Spleen (tissue), 11 donors: ENCODE results near the gene CPNE1. TPM values are rescaled to one million over a fixed set of nuclear protein-coding genes. Genes with fewer than 3 reads are reported as not detected.

ENCODE experiments used
- DNase-seq: peaks from one replicate; pipeline ENCODE4 v3.0.0-alpha.2; 2020
- H3K27ac ChIP-seq, 8 donors: fragments of 200-600 bp; sonication (generic) in 7 of 8; 1 replicate in 4 of 8; 2 replicates in 4 of 8; pipeline versions ENCODE4 v1.5.0 to v1.8.0; 2016 to 2021; ENCODE audit warnings: inconsistent platforms in 4 of 8, mild to moderate bottlenecking in 4 of 8, moderate library complexity in 1 of 8
- H3K27me3 ChIP-seq, 7 donors: fragments of 200-600 bp; sonication (generic) in 6 of 7; replicated peaks in 1 of 7; 1 replicate in 4 of 7; 2 replicates in 3 of 7; pipeline versions ENCODE4 v1.5.0 to v1.8.0; 2016 to 2021; ENCODE audit warnings: inconsistent platforms in 3 of 7, mild to moderate bottlenecking in 1 of 7
- H3K36me3 ChIP-seq, 6 donors: fragments of 200-600 bp; sonication (generic) in 5 of 6; 1 replicate in 4 of 6; 2 replicates in 2 of 6; pipeline versions ENCODE4 v1.5.0 to v1.8.0; 2016 to 2021; ENCODE audit warnings: inconsistent platforms in 2 of 6
- H3K4me1 ChIP-seq, 6 donors: fragments of 200-600 bp; sonication (generic) in 5 of 6; 1 replicate in 3 of 6; 2 replicates in 3 of 6; pipeline versions ENCODE4 v1.5.0 to v1.8.0; 2016 to 2021; ENCODE audit warnings: inconsistent platforms in 3 of 6
- H3K4me3 ChIP-seq, 8 donors: fragments of 200-600 bp; sonication (generic) in 7 of 8; 1 replicate in 4 of 8; 2 replicates in 4 of 8; pipeline versions ENCODE4 v1.5.0 to v1.8.0; 2016 to 2021; ENCODE audit warnings: inconsistent platforms in 4 of 8, mild to moderate bottlenecking in 4 of 8, moderate library complexity in 2 of 8
- H3K9me3 ChIP-seq, 8 donors: fragments of 200-600 bp; sonication (generic) in 7 of 8; 1 replicate in 4 of 8; 2 replicates in 4 of 8; pipeline versions ENCODE4 v1.5.0 to v1.8.0; 2016 to 2021; ENCODE audit warnings: inconsistent platforms in 4 of 8
- CTCF ChIP-seq, 11 experiments: fragments of 200-600 bp in 7 of 11; fragments of 450-650 bp in 4 of 11; sonication (generic) in 4 of 11; IDR thresholded peaks in 8 of 11; conservative IDR thresholded peaks in 3 of 11; 1 replicate in 7 of 11; 2 replicates in 4 of 11; pipeline versions ENCODE4 v1.4.0 to v1.8.0; 2016 to 2021; ENCODE audit warnings: antibody characterized with exemption in 11 of 11, inconsistent platforms in 4 of 11, mild to moderate bottlenecking in 1 of 11
- POLR2A ChIP-seq, 3 donors: fragments of 450-650 bp; IDR thresholded peaks; one replicate each; pipeline ENCODE4 v1.5.1; 2017; ENCODE audit warnings: antibody characterized with exemption in 3 of 3, mild to moderate bottlenecking in 1 of 3
- POLR2AphosphoS5 ChIP-seq, 3 donors: sonication (generic); formaldehyde crosslinking; IDR thresholded peaks; one replicate each; pipeline ENCODE4 v1.5.1; 2017; ENCODE audit warnings: antibody characterized with exemption in 3 of 3
- WGBS, 5 donors: extraction: QIAGEN DNeasy Blood & Tissue Kit in 3 of 5; methylation state at CpG; one replicate each; pipeline versions ENCODE4 v1.1.5 to v1.1.7; 2013 to 2018; 5-methylcytosine and 5-hydroxymethylcytosine counted together
- intact Hi-C: fragments of 100-400 bp; cut with DNase I; formaldehyde crosslinking; loops from one replicate; pipeline ENCODE4 v1.15.0; 2023; ENCODE audit warnings: low total_unique reads
- polyA plus RNA-seq, 3 donors: library from polyadenylated mRNA; stranded (reverse); fragments of 200-250 nt; gene quantifications; one replicate each; pipeline ENCODE4 v1.2.1, GENCODE V29; 2013
- total RNA-seq, 7 donors: library from RNA; depleted of rRNA in 3 of 7; stranded (reverse); fragments of >200 nt in 3 of 7; fragmentation: NEBNext Ultra II Directional in 4 of 7; extraction: Animal tissue kit (Norgen Biotek cat#: 25700) in 4 of 7; gene quantifications; one replicate each; pipeline versions ENCODE4 v1.1.0 to v1.2.1, GENCODE V29; 2016 to 2021
- donor health status: healthy with polysubstance abuse.
- donor health status: DM: no; HTN: no; CAD: no; lungs with moderate emphysema.
- donor health status: DM: no; HTN: no; CAD: no.
- donor health status: Bipolar disorder and iron deficiency.
- donor health status: healthy.
- donor health status: DM: no; HTN: no; CAD: no.
- donor health status: DM: yes; HTN: yes; CAD: no.

CPNE1 gene
- total and polyA plus RNA-seq, 10 donors = 93.9 to 247 (median 221) TPM

GRCh38 chr20:35627121-35627520 is 37.6 kb downstream of the CPNE1 start:
- no peak for TF ChIP-seq CTCF (IDR thresholded peaks at IDR 0.05 in 8 of 11, conservative IDR thresholded peaks at IDR 0.05 in 3 of 11)
- TF ChIP-seq POLR2AphosphoS5 (IDR thresholded peaks at IDR 0.05) = peak in 1 of 3 donors; percentile 26
- Histone ChIP-seq H3K27ac (no peak overlapping the region), H3K4me1 (peaks cover 0 to 6% (median 0%) of the 10 kb centered on the region in 6 donors), H3K4me3 (no peak overlapping the region), H3K36me3 (peaks cover 0 to 91% (median 73%) of the 10 kb centered on the region in 6 donors), H3K9me3 (no peaks in the 10 kb centered on the region), H3K27me3 (no peaks in the 10 kb centered on the region)
- DNase-seq = no peak
- intact Hi-C loops = loop anchor here (10.0 kb wide), 1 partner anchor 162 kb away; no protein-coding TSS in a partner anchor
- 94 to 98% (median 96%) methylated on average over 6 to 8 of the region's 8 CpGs for WGBS, 5 donors

GRCh38 chr20:35626386-35627001 is 38.2 kb downstream of the CPNE1 start:
- H3K27ac ChIP-seq = no peak overlapping the region
- no peaks in the 10 kb centered on the region for H3K27me3 ChIP-seq
- DNase-seq = no peak
- TF ChIP-seq POLR2A (IDR thresholded peaks at IDR 0.05) = no peak
- TF ChIP-seq CTCF (IDR thresholded peaks at IDR 0.05 in 8 of 11, conservative IDR thresholded peaks at IDR 0.05 in 3 of 11) = no peak
- TF ChIP-seq POLR2AphosphoS5 (IDR thresholded peaks at IDR 0.05) = peak; percentile 25 to 57 (median 49)
- WGBS, 5 donors = 94 to 98% (median 95%) methylated on average over 9 to 13 of the region's 13 CpGs
- H3K36me3 ChIP-seq = peaks cover 0 to 88% (median 70%) of the 10 kb centered on the region in 6 donors
- H3K9me3 ChIP-seq = no peaks in the 10 kb centered on the region
- intact Hi-C loops = loop anchor here (10.0 kb wide), 1 partner anchor 162 kb away; no protein-coding TSS in a partner anchor
- H3K4me3 ChIP-seq = no peak overlapping the region
- peaks cover 0 to 12% (median 0%) of the 10 kb centered on the region in 6 donors for H3K4me1 ChIP-seq

GRCh38 chr20:35625584-35626385 is 38.9 kb downstream of the CPNE1 start:
- H3K4me3 ChIP-seq = no peak overlapping the region
- no peaks in the 10 kb centered on the region for H3K27me3 ChIP-seq
- no peak for DNase-seq
- H3K4me1 ChIP-seq = peaks cover 0 to 19% (median 0%) of the 10 kb centered on the region in 6 donors
- no peak for TF ChIP-seq POLR2A (IDR thresholded peaks at IDR 0.05)
- no peak for TF ChIP-seq POLR2AphosphoS5 (IDR thresholded peaks at IDR 0.05)
- no peak for TF ChIP-seq CTCF (IDR thresholded peaks at IDR 0.05 in 8 of 11, conservative IDR thresholded peaks at IDR 0.05 in 3 of 11)
- WGBS, 5 donors = 95 to 97% (median 97%) methylated on average over 6 of the region's 6 CpGs
- no peaks in the 10 kb centered on the region for H3K9me3 ChIP-seq
- intact Hi-C loops = loop anchor here (10.0 kb wide), 1 partner anchor 161 kb away; no protein-coding TSS in a partner anchor
- H3K36me3 ChIP-seq = peaks cover 0 to 87% (median 63%) of the 10 kb centered on the region in 6 donors
- no peak overlapping the region for H3K27ac ChIP-seq

- Histone ChIP-seq H3K27me3 (peaks cover 0 to 20% (median 0%) of the 10 kb centered on the region in 7 donors), H3K27ac (peak overlapping the region in 5 of 8 donors; percentile 2 to 68 (median 42)), H3K4me1 (peaks cover 16 to 53% (median 38%) of the 10 kb centered on the region in 6 donors), H3K4me3 (no peak overlapping the region), H3K9me3 (no peaks in the 10 kb centered on the region), H3K36me3 (peaks cover 0 to 45% (median 22%) of the 10 kb centered on the region in 6 donors)
- TF ChIP-seq CTCF (IDR thresholded peaks at IDR 0.05 in 8 of 11, conservative IDR thresholded peaks at IDR 0.05 in 3 of 11) = no peak
- TF ChIP-seq POLR2AphosphoS5 (IDR thresholded peaks at IDR 0.05) = no peak
- TF ChIP-seq POLR2A (IDR thresholded peaks at IDR 0.05) = no peak
- DNase-seq = peak; percentile 1
- 93 to 97% (median 95%) methylated on average over 2 of the region's 2 CpGs for WGBS, 5 donors
- intact Hi-C loops = loop anchor here (10.0 kb wide), 1 partner anchor 157 kb away; no protein-coding TSS in a partner anchor
These were observed 43.1 kb downstream of the CPNE1 start for GRCh38 chr20:35621560-35621946.
